Measurements from ENCODE around the gene DMD.
A peak's percentile ranks its signal among the peaks of the same experiment; 100 is the strongest.

DMD gene

DNA sequence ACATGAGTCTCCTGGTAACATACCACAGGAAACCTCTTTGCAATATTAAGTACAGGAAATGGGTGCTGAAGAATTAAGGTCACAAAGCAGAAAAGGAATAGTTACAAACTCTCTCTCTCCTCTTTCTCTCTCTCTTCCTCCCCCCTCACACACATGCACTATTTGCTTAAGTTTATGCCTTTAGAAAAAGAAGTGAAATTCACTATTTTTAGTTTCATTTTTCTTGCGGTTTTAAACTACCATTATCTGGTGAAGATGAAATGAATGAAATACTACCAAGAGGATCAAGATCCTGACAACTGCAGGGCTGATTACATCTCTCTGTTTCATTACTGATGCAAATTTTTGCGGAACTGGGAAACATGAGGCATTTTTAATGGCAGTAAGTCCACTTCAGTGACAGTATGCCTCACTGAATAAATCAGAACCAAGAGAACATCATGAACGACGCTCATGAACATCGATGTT is 2075.2 kb downstream of the DMD start:
- TF ChIP-seq, protein P1, sequence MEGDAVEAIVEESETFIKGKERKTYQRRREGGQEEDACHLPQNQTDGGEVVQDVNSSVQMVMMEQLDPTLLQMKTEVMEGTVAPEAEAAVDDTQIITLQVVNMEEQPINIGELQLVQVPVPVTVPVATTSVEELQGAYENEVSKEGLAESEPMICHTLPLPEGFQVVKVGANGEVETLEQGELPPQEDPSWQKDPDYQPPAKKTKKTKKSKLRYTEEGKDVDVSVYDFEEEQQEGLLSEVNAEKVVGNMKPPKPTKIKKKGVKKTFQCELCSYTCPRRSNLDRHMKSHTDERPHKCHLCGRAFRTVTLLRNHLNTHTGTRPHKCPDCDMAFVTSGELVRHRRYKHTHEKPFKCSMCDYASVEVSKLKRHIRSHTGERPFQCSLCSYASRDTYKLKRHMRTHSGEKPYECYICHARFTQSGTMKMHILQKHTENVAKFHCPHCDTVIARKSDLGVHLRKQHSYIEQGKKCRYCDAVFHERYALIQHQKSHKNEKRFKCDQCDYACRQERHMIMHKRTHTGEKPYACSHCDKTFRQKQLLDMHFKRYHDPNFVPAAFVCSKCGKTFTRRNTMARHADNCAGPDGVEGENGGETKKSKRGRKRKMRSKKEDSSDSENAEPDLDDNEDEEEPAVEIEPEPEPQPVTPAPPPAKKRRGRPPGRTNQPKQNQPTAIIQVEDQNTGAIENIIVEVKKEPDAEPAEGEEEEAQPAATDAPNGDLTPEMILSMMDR (IDR thresholded peaks at IDR 0.05; ENCODE audit: low read depth, low read length, missing control alignments): no peak
- peak; percentile 72 for DNase-seq (ENCODE audit: low read depth)
- H3K4me3 ChIP-seq (ENCODE audit: low read depth, low read length): no peak overlapping the region

DNA sequence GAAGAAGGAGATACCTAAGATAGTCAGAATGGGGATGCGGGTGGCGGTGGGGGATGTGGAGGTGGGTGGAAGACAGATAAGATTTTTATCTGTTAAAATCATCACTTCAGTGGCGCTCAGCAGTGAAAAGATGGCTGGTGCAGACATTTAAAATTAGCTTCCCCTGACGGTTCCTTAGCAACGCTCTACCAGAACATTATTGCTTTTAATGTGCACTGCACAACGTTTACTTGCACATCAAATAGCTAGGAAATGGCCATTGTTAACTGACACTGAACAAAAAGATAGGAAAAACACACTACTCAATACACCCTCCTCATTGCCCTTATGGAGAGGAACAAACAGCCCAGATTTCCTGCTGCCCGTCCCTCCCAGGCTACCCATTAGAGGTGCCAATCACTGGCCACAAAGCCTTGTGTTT is 2078.5 kb downstream of the DMD start:
- TF ChIP-seq, protein P1 (IDR thresholded peaks at IDR 0.05; ENCODE audit: low read depth, low read length, missing control alignments): no peak
- no peak for DNase-seq (ENCODE audit: low read depth)
- H3K4me3 ChIP-seq (ENCODE audit: low read depth, low read length): no peak overlapping the region

DNA sequence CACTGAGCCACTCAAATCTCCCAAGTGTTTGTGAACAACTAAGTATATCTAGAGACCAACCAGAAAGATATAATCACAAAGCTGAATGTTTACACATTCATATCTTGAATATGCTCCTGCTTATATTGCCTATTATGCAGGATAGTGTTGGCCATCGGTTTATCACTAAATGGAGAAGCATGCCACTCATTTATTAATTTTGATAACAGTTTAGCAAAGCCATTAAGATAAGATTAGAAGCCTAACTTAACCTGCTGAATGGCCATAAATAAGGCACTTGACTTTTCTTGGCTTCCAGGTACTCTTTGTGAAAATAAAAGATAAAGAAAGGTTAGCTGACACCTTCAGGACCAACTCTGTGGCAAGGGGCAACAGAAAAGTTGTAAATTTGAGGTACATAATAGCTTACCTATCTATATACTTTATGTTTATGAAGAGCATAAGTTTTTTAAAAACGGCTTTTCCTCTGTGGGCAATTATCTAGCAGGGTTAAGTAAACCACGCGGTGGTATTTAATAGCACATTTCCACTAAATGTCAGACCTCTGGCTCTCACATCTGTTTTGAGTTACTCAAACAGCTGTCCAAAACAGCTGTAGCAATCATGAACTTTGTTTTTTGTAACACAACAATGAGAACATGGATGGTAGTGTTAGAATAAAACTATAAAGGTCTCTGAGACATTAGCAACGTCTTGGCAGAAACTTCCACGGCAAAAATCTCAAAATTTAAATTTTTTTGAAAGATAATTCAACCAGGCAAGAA is 2080.7 kb downstream of the DMD start:
- DNase-seq (ENCODE audit: low read depth): no peak
- H3K4me3 ChIP-seq (ENCODE audit: low read depth, low read length): no peak overlapping the region
- TF ChIP-seq, protein P1 (IDR thresholded peaks at IDR 0.05; ENCODE audit: low read depth, low read length, missing control alignments): no peak

DNA sequence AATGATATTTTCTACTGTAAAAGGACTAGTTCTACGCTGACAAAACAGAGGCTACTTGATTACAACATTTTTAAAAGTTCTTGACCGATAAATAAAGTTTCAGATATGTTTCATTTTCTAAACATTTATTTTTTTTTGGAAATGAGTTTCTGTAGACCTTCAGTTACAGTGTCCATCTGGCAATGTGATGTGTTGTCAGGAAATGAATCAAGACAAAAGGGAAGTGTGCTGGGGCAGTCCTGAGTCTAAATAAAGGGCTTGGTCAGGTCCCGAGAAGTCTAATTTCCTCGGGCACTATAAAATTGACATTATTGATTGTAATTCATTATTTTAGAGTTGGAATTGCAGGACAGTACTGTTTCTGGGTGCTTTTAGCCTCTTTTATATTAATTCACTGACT is 2082.5 kb downstream of the DMD start:
- H3K4me3 ChIP-seq (ENCODE audit: low read depth, low read length): no peak overlapping the region
- no peak for DNase-seq (ENCODE audit: low read depth)
- TF ChIP-seq, protein P1 (IDR thresholded peaks at IDR 0.05; ENCODE audit: low read depth, low read length, missing control alignments): no peak

DNA sequence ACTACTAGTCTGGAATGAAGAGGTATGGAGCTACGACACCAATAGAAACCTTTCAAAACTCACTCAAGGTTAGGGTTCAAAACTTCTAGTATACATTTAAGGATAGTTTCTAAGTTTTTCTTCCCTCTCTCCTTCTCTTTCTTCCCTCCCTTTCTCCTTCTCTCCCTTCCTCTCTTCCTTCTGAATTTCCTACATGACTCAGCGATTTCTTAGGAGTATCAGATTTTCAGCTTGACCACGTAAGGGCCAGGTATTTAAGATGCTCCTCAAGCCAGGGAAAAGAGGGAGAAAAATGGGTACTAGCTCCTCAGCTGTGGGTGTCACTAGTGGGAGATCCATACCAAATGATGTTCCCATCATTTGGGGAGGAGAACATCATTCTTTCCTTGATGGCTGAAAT is 2083.6 kb downstream of the DMD start:
- no peak overlapping the region for H3K4me3 ChIP-seq (ENCODE audit: low read depth, low read length)
- TF ChIP-seq, protein P1 (IDR thresholded peaks at IDR 0.05; ENCODE audit: low read depth, low read length, missing control alignments): no peak
- no peak for DNase-seq (ENCODE audit: low read depth)

DNA sequence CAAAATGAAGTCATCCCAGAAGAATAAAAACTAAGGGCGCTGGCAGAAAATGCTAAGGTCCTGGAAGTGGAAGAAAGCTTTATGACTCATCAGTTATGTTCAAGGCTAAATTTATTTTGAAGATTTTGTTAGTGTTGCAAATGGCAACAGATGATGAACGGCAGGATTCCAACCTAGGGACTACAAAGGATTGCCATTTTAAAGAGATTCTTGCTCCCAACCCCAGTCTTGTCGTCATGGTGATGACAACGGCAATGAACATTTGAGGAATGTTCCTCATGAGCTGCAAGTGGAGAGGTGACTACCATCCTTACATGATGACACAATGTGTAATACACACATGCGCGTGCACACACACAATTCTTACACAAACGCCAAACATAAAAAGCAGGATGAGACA is 2085.1 kb downstream of the DMD start:
- no peak overlapping the region for H3K4me3 ChIP-seq (ENCODE audit: low read depth, low read length)
- TF ChIP-seq, protein P1 (IDR thresholded peaks at IDR 0.05; ENCODE audit: low read depth, low read length, missing control alignments): no peak
- DNase-seq (ENCODE audit: low read depth): no peak

DNA sequence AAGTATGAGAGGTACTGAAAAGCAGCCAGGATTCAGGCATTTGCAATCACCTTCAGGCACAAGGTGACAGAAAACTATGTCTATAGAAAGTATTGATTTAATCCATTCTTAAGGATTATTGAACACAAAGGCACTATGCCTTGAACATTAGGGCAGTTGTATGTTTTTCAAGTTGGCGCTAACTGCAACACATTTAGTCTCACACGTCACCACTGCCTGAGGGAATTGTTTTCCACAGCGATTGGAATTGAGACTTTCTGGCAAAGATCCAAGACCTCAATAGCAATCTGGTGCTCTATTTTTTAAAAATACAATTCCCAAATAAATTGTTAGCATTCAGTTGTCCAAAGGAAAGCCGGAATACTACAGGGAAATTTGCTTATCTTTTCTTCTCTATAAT is 2086.8 kb downstream of the DMD start:
- no peak overlapping the region for H3K4me3 ChIP-seq (ENCODE audit: low read depth, low read length)
- DNase-seq (ENCODE audit: low read depth): no peak
- TF ChIP-seq, protein P1 (IDR thresholded peaks at IDR 0.05; ENCODE audit: low read depth, low read length, missing control alignments): no peak

Data from GM12864 (cell line).